Measurements from ENCODE around the gene CPLANE1.
"Not testable (repeated sequence)": the region's sequence is repeated elsewhere in the genome, so short reads cannot be mapped to it uniquely, and the experiment has no call there.

Gene CPLANE1

GRCh38 chr5:37248970-37249814 is at the start of gene CPLANE1:
Gene CPLANE1, minus strand, starts transcription at chr5:37249376. Its CDS starts 1,678 bp downstream, at chr5:37247698.
- DNase-seq (ENCODE audit: low read depth, low spot score): peak; percentile 23

DNA sequence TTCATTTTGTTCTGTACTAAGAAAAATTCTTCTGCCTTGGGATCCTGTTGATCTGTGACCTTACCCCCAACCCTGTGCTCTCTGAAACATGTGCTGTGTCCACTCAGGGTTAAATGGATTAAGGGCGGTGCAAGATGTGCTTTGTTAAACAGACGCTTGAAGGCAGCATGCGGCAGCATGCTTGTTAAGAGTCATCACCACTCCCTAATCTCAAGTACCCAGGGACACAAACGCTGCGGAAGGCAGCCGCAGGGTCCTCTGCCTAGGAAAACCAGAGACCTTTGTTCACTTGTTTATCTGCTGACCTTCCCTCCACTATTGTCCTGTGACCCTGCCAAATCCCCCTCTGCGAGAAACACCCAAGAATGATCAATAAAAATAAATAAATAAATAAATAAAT is 47.1 kb upstream of the CPLANE1 start:
- DNase-seq (ENCODE audit: low read depth, low spot score): not testable (repeated sequence)

DNA sequence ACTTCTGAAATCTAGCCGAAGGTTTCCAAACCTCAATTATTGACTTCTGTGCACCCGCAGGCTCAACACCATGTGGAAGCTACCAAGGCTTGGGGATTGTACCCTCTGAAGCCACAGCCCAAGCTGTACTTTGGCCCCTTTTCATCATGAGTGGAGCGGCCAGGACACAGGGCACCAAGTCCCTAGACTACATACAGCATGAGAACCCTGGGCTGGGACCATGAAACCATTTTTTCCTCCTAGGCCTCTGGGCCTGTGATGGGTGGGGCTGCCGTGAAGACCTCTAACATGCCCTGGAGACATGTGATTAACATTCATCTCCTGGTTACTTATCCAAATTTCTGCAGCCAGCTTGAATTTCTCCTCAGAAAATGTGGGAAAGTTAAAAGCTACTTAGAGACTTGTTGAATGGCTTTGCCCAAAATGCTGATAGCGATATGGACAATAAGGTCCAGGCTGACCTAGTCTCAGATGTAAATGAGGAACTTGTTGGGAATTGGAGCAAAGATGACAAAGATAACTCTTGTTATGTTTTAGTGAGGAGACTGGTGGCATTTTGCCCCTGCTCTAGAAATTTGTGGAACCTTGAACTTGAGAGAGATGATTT is 34.1 kb upstream of the CPLANE1 start:
- no peak for DNase-seq (ENCODE audit: low read depth, low spot score)

GRCh38 chr5:37275511-37275910 is 26.3 kb upstream of the CPLANE1 start:
- no peak for DNase-seq (ENCODE audit: low read depth, low spot score)

GRCh38 chr5:37272511-37272910 is 23.3 kb upstream of the CPLANE1 start:
- no peak for DNase-seq (ENCODE audit: low read depth, low spot score)

DNA sequence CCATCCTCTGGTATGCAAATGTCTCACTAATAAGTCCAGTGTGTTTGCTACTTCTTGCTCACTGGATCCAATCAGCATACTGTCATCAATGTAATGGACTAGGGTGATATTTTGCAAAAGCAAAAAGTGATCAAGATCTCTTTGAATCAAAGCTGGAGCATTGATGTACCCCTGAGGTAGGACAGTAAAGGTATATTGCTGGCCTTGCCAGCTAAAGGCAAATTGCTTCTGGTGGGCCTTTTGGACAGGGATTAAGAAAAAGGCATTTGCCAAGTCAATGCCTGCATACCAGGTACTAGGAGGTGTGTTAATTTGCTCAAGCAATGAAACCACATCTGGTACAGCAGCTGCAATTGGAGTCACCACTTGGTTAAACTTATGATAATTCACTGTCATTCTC is 18.9 kb upstream of the CPLANE1 start:
- DNase-seq (ENCODE audit: low read depth, low spot score): not testable (repeated sequence)

DNA sequence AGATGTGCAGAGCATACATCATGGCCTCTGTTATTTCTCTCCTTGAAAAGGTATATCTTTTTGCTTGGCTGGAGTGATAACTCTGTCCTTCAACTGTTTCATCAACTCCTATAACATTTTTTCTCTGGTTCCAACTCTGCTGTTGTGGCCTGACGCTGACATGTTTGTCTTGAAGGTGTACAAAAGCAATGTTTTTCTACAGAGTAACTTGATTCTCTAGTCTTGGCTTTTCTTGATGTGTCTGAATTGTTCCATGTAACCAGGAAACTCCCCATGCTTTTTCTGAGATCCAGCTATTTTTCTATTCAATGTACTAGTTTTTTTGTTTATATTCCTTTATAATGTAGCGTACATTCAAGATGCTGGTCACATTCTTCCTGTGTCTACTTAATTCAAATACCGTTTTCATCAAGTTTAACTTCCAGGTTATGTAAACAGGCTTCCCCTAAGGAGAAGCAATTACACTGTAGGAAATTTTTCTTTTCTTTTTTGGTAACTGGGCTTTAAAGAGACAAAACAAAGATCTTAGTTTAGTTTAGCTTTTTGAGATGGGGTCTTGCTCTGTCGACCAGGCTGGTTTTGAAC is 6.7 kb upstream of the CPLANE1 start:
- no peak for DNase-seq (ENCODE audit: low read depth, low spot score)

GRCh38 chr5:37254581-37254980 is 5.4 kb upstream of the CPLANE1 start:
- no peak for DNase-seq (ENCODE audit: low read depth, low spot score)

GRCh38 chr5:37251665-37252064 is 2.5 kb upstream of the CPLANE1 start:
- no peak for DNase-seq (ENCODE audit: low read depth, low spot score)

GRCh38 chr5:37249815-37250164 is 614 bp upstream of the CPLANE1 start:
- DNase-seq (ENCODE audit: low read depth, low spot score): no peak

- DNase-seq (ENCODE audit: low read depth, low spot score): no peak
Measured at GRCh38 chr5:37248421-37248969, 681 bp downstream of the CPLANE1 start.

DNA sequence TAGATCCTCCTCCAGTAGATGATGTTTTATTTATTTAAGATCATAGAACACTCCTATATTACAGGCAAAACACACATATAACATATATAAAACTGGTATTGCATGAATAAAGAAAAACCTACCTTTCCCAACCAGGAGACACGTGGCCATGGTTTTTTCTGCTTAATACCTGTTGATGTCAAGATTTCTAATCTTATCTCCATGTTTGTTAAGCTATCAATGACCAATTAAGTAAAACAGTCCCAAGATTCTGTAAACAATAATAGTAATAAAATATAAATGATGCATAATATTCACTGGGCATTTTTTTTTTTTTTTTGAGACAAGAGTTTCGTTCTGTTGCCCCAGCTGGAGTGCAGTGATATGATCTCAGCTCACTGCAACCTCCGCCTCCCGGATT is 1.7 kb downstream of the CPLANE1 start:
- no peak for DNase-seq (ENCODE audit: low read depth, low spot score)

GRCh38 chr5:37247036-37247435 is 2.1 kb downstream of the CPLANE1 start:
- no peak for DNase-seq (ENCODE audit: low read depth, low spot score)

- no peak for DNase-seq (ENCODE audit: low read depth, low spot score)
Measured at GRCh38 chr5:37234288-37234687, 14.9 kb downstream of the CPLANE1 start.

GRCh38 chr5:37226377-37226776 is 22.8 kb downstream of the CPLANE1 start:
- DNase-seq (ENCODE audit: low read depth, low spot score): no peak

DNA sequence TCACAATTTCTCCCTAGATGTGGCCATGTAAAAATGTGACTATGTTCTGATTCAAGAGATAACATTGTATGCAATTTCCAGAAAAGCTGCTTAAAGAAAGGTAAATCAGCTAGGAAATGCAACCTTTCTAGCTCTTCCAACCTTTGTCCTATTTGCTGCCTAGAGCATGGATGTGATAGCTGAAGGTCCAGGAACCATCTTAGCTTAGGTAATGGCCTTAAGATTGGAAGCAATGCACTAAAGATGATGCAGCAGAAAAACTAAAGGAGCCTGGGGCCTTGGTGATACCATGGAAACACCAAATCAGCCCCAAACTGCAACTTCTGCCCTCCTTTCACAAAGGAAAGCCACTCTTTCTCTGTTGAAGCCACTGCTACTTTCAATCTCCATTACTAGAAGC is 27.0 kb downstream of the CPLANE1 start:
- no peak for DNase-seq (ENCODE audit: low read depth, low spot score)

- not testable (repeated sequence) for DNase-seq (ENCODE audit: low read depth, low spot score)
Measured at GRCh38 chr5:37220426-37220825, 28.8 kb downstream of the CPLANE1 start.

DNA sequence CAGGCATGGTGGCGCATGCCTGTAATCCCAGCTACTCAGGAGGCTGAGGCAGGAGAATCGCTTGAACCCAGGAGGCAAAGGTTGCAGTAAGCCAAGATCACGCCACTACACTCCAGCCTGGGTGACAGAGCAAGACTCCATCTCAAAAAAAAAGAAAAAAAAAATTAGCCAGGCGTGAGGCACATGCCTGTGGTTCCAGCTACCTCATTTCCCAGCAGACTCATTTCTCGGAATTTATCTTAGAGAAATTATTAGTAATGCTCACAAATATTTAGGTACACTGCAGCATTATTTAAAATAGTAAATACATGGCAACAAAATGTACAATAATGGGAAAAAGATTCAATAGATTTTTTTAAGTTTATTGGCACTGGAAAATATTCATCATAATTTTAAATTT is 29.8 kb downstream of the CPLANE1 start:
- DNase-seq (ENCODE audit: low read depth, low spot score): not testable (repeated sequence)

GRCh38 chr5:37217976-37218375 is 31.2 kb downstream of the CPLANE1 start:
- DNase-seq (ENCODE audit: low read depth, low spot score): no peak

DNA sequence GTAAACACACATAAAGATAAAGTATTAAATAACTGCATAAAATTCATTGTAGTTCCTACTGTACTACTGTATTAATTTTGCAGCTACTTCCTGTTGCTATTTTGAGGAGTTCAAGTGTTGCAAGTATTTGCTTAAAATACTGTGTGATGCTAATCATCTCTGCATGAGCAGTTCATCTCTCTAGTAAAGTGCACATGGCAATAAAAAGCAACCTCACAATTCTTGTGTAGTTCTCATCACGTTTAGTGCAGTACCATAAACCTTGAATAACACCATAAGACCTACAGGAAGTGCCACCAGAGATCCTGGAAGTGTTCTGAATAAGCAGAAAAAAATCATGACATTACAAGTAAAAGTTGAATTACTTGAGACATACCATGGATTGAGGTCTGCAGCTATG is 34.6 kb downstream of the CPLANE1 start:
- no peak for DNase-seq (ENCODE audit: low read depth, low spot score)

DNA sequence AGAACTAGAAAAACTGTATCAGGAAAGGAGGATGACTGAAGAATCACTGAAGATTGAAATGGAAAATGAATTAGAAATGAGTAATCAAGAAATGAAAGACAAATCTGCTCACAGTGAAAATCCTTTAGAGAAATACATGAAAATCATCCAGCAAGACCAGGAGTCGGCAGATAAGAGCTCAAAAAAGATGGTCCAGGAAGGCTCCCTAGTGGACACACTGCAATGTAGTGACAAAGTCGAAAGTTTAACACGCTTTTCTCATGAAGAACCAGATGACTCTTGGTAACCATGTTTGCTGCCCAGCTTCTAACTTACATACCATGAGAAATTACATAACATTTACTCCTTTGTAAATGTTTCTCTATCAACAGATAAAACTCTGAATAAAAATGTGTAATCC is 37.1 kb downstream of the CPLANE1 start:
- no peak for DNase-seq (ENCODE audit: low read depth, low spot score)

GRCh38 chr5:37211661-37212060 is 37.5 kb downstream of the CPLANE1 start:
- no peak for DNase-seq (ENCODE audit: low read depth, low spot score)
